ENCODE measurements around the gene ZNF497.
"Not testable (repeated sequence)": the region's sequence is repeated elsewhere in the genome, so short reads cannot be mapped to it uniquely, and the experiment has no call there.

ZNF497 gene

DNA sequence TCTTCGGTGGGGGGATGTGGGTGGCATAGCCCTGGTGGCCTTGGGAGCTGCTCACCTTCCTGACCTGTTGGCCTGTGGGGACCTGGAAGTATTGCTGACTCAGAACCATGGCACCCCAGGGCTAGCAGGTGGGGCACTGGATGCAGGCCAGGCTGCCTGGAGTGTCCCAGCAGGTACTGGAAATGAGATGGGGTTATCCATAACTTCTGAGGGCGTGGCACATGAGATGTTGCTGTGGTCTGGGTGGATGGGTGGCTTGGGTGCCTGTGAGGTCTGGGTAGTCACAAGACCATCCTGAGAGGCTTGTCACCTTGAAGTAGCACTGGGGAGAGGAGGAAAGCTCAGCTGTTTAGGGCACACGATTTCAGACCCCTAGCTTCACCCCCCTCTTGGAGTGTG is 32.3 kb upstream of the ZNF497 start:
- DNase-seq (ENCODE audit: low spot score), result no peak

DNA sequence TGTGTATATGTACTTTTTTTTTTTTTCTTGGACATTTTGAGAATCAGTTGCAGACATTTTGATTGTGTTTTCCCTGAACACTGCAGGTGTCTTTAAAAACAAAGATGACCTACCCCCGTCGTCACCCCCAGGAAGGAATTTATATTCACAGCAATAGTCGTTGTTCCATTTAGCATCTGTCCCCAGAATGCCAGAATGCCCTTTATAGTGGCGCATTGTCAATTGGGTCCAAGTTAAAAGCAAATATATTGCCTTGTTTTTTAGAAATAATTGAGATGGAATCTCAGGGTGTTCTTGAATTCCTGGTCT is 31.1 kb upstream of the ZNF497 start:
- DNase-seq (ENCODE audit: low spot score), result no peak

DNA sequence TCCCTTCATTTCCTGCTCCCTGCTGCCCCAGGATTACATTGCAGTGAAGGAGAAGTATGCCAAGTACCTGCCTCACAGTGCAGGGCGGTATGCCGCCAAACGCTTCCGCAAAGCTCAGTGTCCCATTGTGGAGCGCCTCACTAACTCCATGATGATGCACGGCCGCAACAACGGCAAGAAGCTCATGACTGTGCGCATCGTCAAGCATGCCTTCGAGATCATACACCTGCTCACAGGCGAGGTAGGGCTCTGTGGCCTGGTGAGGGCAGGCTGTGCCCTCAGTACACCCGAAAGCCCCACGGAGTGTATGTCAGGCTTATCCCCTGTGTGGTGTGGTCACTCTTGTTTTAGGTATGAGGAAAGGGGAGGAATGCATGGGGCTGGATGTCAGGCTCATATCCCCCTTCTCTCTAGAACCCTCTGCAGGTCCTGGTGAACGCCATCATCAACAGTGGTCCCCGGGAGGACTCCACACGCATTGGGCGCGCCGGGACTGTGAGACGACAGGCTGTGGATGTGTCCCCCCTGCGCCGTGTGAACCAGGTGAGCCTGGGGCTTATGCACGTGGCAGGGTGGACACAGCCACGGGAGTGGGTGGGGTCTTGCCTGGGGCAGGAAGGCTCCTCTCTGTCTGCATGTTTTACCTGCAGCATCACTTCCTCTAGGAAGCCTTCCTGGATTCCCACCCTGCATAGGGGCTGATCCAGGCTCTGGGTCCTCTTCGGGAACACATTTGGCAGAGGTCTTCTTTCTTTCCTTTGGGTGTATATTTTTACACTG is 30.6 kb upstream of the ZNF497 start:
- DNase-seq (ENCODE audit: low spot score), result no peak

DNA sequence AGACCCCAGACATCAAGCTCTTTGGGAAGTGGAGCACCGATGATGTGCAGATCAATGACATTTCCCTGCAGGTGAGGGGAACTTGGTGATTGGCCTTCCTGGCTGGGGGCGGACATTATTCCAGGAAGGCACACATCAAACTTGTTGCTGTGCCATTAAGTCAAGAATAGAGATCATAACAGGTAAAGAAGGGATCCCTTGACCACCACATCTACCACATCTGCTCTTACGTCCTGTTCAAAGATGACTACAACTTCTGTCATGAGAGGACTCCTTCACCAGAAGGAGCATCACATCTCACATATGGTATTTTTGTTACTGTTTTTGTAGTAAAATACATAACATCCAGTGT is 25.6 kb upstream of the ZNF497 start:
- DNase-seq (ENCODE audit: low spot score), result no peak

DNA sequence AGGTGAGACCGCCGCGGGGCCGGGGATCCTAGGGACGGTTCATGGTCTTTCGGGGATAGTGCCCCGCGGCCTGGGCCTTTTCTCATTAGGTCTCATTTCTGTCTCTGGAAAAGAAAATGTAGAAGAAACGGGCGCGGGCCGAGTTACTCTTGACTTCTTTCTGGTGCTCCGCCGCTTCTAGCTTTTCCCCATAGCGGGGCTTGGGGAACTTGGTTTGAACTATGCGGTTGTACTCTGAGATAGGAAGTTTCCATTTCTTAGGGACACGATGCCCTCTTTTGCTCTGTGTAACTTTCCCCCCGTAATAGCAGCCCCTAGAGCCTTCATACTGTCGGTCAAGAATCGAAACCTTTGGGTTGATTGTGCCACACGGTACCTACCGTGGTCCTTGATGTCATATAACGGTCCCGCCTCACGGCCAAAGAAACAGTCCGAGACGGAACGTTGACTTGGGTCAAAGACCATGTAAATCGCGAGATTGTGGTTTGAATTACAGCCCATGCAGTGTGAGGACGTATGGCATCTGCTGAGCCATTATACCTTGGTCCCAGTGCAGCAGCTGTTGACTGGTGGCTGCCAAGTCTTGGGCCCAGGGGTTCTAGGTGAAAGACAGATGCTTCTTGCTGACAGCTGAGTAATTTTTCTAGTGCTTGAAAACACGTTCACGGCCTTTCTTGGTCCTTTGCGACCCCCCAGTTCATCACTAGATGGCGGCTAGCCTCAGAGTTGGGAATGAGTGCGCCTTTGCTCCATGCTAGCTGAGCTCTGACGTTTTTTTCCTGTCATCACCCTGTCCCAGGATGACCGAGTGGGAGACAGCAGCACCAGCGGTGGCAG is 25.0 kb upstream of the ZNF497 start:
- no peak for DNase-seq (ENCODE audit: low spot score)

DNA sequence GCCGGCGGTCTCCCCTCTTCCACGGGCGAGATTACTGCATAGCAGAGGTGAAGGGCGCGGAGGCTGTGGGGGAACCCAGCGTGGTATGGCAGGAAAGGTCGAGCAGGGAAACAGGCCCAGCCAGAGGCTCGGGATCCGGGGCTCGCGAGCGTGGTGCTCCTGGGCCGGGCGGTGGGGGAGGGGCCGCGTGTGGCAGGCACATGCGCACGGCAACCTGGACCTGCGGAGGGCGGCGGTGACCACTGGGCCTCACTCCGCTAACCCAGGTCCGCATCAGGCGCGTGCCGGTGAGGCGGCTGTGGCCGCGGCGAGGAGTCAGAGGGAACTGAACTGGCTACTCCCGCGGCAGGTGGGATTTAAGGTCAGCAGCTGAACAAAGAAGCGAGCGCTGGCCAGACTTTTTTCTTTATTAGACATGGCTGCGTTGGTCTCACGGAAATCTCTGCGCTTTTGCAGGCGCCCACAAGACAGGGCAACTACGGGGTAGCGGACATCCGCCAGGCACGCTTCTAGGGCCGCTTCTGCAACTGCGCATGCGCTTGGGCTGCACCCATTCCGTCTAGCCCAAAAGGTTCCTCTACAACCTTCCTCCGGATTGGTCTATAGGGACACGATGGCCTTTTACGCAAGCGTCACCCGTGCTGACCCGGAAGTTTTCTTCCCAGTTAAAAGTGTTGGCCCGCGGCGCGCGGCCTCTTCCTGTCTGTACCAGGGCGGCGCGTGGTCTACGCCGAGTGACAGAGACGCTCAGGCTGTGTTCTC is 24.2 kb upstream of the ZNF497 start, which contains the start of gene RPS5:
Gene RPS5 (plus strand): TSS at position 694 of the 762 bp plus-strand sequence. CDS start 869 bp downstream, outside the sequence.
- peak; percentile 96 for DNase-seq (ENCODE audit: low spot score)

DNA sequence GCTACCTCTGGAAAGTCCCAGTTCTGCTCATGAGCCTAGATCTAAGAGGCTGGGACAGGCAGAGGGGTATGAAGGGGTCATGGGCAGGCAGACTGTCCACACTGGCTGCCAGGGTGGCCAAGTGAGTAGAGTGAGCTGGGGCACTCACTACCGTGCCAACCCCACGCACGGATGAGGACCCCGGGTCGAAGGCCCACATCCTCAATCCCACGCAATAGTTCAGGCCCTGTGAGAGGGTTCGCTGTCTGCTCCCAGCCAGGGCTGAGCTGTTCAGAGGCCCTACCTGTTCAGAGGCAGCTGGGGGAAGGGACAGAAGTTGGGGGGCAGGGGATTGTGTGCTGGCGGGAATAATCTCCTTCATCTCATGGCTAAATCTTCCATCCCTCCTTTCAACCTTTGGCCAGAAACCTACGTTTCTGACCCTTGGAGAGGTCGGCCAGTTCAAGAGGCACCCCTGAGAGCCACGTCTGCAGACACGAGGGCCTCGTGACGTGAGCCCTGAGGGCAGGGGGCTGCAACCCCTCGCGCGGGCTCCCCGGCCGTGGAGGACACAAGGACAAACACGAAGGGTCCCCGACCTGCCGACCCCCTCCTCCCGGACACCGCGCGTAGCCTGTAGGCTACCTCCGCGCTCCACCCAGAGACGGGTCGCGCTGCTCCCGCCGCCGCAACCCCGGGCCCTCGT is 23.5 kb upstream of the ZNF497 start:
- DNase-seq (ENCODE audit: low spot score), result no peak

DNA sequence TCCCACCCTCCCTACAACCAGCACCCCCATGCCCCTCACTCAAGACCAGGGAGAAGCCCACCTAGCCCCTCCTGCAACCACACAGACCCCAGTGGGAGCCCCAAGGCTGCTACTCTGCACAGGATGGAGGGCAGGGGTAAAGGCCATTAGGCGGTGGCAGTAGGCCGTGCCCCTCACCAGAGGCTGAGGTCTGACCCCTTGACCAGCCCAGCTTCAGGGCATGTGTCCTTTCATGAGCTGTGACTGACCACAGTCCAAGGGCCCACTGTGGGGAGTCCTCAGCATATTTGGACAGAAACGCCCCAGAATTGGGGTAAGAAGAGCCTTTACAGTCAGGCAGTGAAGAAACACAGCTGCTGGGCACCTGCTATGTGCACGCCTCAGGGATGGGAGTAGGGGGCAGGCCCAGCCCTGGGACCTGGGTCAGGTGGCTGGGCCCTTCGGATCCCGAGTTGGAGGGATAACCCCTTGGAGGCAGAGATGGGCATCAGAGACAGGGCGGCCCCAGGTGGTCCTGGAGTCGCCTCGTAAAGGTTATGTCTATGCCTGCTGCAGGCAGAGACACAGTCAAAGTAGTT is 22.9 kb upstream of the ZNF497 start:
- no peak for DNase-seq (ENCODE audit: low spot score)

DNA sequence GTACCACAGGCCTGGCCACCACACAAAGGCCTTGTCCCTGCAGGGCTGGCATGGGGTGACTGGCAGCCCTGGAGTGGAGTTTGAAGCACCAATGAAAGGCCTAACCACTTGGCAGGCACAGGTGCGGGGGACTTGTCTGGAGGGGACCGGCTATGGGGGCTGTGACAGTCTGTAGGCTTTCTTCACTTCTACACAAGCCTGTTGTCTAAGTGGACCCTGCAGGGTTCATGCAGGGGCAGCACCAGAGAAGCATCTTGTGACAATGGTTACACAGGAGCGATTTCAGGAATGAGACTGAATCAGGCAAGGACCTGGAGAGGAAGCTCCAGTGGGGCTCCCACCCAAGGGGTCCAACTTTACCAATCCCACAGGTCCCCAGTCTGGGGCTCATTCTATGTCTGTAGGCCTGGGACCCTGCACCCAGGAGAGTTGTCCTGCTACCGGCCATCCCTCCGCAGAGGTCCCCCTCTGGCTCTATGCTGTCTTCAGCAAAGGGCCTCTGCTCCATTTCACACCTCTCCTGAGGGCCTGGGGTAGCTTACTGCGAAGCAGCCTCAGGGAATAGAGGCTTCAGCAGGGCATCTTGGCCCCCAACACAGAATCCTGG is 20.5 kb upstream of the ZNF497 start:
- DNase-seq (ENCODE audit: low spot score), result no peak

DNA sequence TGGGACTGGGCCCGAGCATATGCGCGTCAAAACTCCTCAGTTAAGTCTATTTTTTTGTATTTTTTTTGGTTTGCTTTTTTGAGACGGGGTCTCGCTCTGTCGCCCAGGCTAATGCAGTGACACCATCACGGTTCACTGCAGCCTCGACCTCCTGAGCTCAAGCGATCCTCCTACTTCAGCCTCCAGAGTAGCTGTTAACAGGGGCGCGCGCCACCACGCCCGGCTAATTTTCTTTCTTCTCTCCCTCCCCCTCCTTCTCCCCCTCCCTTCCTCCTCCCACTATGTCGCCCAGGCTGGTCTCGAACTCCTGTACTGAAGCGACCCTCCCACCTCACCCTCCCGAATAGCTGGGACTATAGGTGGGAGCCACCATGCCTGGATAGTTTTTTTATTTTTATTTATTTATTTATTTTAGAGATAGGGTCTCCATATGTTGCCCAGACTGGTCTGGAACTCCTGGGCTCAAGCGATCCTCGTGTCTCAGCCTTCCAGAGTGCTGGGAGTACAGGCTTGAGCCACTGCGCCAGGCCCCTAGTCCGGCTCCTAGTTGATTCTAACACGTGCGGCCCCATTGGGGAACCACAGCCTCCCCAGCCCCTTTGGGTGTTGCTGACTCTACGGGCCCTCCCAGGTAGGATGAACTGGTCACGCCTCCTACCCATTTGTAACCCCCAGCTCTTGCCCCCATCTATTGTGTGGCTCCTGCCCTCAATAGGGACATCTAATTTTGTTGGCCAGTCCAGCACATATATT is 19.1 kb upstream of the ZNF497 start:
- DNase-seq (ENCODE audit: low spot score), result no peak

DNA sequence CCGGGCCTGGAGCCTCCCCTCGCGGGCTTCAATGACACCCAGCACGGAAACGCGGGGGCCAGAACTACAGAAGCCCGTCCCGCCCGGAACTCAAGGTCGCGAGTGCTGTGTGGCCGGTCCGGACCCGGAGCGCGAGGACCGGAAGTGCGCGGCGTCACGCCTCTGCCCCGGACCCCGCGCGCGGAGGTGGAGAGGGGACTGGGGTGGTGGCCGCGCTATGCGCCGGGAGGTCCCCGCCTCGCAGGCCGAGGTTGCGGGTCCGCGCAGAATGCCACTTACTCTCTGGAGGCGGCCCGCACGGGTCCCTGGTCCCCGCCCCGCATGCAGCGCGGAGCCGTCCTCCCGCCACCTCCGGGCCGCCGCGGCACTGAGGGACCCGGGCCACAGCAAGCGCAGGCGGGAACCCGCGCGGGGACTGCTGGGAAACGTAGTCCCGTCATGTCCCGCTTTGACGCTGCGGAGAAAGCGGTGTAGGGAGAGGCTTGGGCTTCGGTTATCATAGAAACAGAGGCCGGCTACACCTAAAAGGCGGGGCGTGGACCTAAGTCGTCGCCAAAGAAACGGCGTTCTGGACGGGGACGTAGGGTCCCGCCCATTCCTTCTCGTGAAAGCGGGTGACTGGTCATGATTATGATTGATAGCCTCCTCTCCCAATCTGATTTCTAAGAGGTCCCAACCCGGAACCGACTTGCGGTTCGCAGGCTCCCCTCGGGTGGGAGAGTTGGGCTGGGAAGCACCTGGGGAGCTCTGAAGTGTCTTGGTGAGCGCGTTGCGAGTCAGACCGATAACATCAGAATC is 18.3 kb upstream of the ZNF497 start, which contains the start of gene ZNF837:
Gene ZNF837 (minus strand): TSS at position 369 of the 798 bp plus-strand sequence. CDS start 11,698 bp downstream, outside the sequence.
- DNase-seq (ENCODE audit: low spot score), result peak; percentile 99

DNA sequence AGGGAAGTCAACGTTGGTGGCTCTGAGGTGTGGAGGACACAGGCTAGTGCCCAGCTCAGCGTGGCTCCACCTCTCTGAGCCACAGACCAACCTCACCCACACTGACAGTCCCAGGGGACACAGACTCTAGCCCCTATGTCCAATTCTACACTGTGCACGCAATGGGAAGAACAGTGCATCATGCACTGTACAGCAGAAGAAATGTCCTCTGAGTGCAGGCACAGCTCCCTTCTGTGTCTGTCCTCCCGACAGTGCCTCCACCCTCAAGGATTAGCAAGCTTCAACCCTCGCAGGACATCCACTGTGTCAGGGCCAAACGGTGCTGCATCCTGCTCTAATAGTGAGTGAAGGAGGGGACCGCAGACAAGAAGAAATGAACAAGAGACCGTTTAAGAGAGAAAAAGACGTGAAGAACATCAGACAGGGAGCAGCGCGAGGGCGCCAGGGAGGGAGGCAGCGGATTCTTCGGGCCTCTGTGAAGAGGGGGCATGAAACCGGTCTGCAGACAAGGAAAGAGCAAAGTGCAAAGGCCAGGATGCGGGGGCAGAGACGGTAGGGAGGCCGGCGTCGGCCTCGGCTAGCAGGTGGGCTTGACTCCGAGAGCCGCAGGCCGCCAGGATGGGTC is 17.6 kb upstream of the ZNF497 start:
- no peak for DNase-seq (ENCODE audit: low spot score)

DNA sequence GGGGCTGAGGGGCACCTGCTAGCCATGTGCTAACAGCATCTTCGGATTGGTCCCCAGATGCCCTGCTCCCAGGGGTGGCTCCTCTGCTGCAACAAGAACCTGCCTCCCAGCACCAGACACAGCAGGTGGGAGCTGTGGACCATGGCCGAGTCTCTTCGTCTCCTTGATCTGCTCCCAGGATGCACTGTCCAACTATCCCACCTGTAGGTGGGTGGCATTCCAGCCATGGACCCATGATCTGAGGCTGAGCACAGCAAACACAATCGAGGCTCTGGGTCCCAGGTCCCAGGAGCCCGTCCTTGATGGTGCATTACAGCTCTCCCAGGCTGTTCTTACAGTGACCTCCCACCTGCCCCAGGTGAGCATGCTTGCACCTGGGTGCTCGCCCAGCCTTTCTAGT is 16.7 kb upstream of the ZNF497 start:
- DNase-seq (ENCODE audit: low spot score), result no peak

DNA sequence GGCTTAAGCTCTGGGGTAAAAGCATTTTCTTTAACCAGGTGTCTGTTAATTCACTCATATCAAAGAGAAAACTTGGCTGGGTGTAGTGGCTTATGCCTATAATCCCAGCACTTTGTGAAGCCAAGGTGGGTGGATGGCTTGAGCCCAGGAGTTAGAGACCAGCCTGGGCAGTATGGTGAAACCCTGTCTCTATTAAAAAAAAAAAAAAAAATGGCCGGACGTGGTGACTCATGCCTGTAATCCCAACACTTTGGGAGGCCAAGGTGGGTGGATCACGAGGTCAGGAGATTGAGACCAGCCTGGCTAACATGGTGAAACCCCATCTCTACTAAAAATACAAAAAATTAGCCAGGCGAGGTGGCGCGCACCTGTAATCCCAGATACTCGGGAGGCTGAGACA is 14.2 kb upstream of the ZNF497 start:
- not testable (repeated sequence) for DNase-seq (ENCODE audit: low spot score)

DNA sequence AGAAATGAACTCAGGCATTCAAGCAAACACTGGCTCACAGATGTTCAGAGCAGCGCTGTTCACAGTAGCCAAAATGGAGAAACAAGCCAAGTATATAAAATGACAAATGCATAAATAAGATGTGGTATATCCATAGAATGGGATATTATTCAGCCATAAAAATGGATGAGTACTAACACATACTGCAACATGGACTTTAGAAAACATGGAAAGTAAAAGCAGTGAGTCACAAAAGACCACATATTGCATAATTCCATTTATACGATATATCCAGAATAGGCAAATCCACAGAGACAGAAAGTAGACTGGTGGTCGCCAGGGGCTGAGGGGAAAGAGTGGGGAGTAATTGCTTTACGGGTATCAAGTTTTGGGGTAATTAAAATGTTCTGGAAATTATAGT is 11.6 kb upstream of the ZNF497 start:
- DNase-seq (ENCODE audit: low spot score), result no peak

DNA sequence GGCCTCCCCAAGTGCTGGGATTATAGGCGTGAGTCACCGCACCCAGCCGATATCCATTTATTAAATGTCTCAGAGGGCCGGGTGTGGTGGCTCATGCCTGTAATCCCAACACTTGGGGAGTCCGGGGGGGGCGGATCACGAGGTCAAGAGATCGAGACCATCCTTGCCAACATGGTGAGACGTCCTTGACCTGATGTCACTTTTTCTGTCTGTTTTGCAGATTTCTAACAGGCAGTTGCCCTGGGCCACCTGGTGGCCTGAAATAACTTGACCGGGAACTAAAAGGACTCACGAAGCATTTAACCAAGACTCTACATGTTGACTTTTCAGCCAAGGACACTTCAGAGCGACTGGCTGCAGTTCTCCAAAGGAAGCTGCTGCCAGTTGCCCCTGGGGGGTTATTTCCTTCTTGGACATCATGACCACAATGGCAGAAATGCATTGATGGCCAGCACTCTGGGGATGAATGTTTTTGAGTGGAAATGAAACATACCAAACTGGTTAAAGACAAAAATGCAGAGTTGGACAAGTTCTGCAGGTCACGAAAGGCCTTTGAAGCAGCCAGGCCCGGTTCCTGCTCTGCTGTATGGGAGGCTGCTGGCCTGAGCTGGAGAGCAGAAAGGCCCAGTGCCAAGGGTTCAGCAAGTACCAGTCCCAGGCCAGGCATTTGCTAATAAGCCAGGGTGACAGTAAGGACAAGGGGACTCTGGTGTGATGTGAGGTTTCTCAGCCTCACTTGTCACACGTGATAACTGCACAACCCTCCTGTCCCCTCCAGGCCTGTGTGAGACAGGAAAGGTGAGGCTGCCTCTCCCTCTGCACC is 10.0 kb upstream of the ZNF497 start:
- no peak for DNase-seq (ENCODE audit: low spot score)

DNA sequence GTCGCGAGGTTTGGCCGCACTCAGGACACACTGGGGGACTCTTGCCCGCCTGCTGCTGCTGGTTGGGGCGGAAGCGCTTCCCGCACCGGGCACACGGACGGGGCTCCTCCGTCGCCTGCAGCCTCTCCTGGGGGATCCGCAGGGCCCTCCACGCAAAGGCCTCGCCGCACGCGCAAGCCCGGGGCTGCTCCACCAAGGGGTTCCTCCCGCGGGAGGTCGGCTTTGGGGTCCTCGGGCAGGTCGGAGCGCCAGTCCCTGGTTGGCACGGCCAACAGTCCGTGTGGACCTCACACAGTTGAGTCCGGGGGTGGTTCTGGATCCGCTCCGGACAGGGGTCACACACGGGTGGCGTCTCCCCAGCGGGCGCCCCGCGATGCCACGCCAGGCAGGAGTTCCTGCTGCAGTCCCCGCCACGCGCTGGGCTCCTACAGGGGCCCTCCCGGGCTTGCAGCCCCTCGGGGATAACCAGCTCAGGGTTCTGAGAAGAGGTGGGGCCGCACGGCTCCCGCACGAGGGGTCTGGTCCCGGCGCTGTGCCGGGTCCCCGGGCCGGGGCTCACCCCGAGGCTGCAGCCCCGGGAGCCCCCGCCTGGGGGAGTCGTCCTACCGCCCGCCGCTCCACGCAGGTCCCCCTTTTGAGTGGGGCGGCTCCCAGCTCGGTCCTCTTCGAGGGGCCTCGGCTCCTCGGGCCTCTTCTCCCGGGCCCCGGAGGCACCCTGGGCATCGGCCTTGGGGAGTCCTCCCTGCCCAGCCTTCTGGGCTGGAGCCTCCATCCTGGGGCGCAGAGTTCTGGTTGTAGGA is 6.2 kb upstream of the ZNF497 start:
- DNase-seq (ENCODE audit: low spot score), result no peak

All from SK-N-DZ (cell line).